ENCODE results near the gene STMN1. TPM values are rescaled to one million over a fixed set of nuclear protein-coding genes. Genes with fewer than 3 reads are reported as not detected.

Gene STMN1
- total RNA-seq, 4 donors from 2014 or later = 11.6 to 39.2 (median 17.0) TPM

DNA sequence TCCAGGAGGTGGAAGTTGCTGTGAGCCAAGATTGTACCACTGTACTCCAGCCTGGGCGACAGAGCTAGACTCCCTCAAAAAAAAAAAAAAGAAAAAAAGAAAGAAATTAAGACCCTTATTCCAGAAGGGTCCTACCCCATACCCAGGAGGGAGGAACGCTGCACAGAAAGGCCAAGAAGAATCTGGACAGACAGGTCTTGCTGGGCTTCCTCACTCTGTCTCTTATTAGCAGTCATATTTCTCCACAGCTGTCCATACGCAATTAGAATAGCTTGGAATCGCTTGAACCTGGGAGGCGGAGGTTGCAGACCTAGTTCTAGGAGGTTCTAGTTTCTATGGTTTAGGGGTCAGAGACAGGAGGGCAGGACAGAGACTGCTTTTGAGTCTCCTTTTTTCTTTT is 27.5 kb downstream of the STMN1 start:
- WGBS, 2 donors = 84 to 86% methylated on average over 5 of the region's 5 CpGs
- DNase-seq = no peak
- H3K4me3 ChIP-seq (replicated peaks in 1 of 3) = no peak overlapping the region
- no peak overlapping the region for H3K27ac ChIP-seq
- H3K9me3 ChIP-seq = no peaks in the 10 kb centered on the region
- no peaks in the 10 kb centered on the region for H3K27me3 ChIP-seq
- intact Hi-C loops (cut with DNase I) = no loop called here
- TF ChIP-seq, protein P1, sequence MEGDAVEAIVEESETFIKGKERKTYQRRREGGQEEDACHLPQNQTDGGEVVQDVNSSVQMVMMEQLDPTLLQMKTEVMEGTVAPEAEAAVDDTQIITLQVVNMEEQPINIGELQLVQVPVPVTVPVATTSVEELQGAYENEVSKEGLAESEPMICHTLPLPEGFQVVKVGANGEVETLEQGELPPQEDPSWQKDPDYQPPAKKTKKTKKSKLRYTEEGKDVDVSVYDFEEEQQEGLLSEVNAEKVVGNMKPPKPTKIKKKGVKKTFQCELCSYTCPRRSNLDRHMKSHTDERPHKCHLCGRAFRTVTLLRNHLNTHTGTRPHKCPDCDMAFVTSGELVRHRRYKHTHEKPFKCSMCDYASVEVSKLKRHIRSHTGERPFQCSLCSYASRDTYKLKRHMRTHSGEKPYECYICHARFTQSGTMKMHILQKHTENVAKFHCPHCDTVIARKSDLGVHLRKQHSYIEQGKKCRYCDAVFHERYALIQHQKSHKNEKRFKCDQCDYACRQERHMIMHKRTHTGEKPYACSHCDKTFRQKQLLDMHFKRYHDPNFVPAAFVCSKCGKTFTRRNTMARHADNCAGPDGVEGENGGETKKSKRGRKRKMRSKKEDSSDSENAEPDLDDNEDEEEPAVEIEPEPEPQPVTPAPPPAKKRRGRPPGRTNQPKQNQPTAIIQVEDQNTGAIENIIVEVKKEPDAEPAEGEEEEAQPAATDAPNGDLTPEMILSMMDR (IDR thresholded peaks at IDR 0.05) = no peak
- TF ChIP-seq POLR2A (IDR thresholded peaks at IDR 0.05) = no peak
- H3K36me3 ChIP-seq = no peaks in the 10 kb centered on the region
- H3K4me1 ChIP-seq = peaks cover 11 to 12% of the 10 kb centered on the region in 2 donors

DNA sequence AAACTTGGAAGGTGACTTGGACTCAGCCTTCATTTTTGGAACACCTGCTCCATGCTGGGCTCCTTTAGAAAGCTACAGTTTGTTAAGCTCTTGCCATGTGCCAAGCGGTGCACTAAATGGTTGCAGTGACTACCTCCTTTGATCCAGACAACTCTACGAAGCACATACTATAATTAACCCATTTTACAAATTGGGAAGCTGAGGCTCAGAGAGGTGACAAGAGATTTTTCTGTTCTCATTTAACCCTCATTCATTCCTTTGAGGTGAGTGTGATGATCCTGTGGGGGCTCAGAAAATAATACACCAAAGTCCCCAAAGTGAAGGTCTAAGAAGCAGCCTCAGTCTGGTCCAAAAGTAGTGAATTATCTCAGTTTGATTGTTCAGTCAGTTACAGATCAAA is 29.1 kb downstream of the STMN1 start:
- Histone ChIP-seq H3K36me3 (no peaks in the 10 kb centered on the region), H3K4me3 (replicated peaks in 1 of 3) (no peak overlapping the region), H3K27me3 (no peaks in the 10 kb centered on the region), H3K4me1 (peaks cover 12 to 20% of the 10 kb centered on the region in 2 donors), H3K9me3 (no peaks in the 10 kb centered on the region), H3K27ac (no peak overlapping the region)
- no peak for DNase-seq
- intact Hi-C loops (cut with DNase I) = no loop called here
- TF ChIP-seq POLR2A (IDR thresholded peaks at IDR 0.05) = no peak
- TF ChIP-seq, protein P1 (IDR thresholded peaks at IDR 0.05) = no peak
- 92 to 95% methylated on average over 2 of the region's 2 CpGs for WGBS, 2 donors

DNA sequence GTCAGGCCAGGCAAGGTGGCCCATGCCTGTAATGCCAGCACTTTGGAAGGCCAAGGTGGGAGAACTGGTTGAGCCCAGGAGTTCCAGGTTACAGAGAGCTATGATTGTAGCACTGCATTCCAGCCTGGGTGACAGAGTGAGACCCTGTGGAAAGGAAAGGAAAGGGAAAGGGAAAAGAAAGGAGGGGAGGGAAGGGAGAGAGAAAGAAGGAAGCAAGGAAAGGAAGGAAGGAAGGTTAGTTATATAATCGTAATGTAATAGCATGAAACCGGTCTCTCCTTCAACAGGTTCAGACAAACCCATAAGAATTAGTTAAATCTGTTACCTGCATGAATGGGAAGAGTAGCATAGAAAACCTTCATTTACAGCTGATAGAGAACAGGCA is 29.5 kb downstream of the STMN1 start:
- TF ChIP-seq POLR2A (IDR thresholded peaks at IDR 0.05) = no peak
- TF ChIP-seq, protein P1 (IDR thresholded peaks at IDR 0.05) = no peak
- peaks cover 15 to 25% of the 10 kb centered on the region in 2 donors for H3K4me1 ChIP-seq
- H3K9me3 ChIP-seq = no peaks in the 10 kb centered on the region
- no peaks in the 10 kb centered on the region for H3K36me3 ChIP-seq
- no peaks in the 10 kb centered on the region for H3K27me3 ChIP-seq
- WGBS, 2 donors = 81 to 82% methylated on average over 2 of the region's 2 CpGs
- intact Hi-C loops (cut with DNase I) = no loop called here
- no peak for DNase-seq
- no peak overlapping the region for H3K4me3 ChIP-seq (replicated peaks in 1 of 3)
- no peak overlapping the region for H3K27ac ChIP-seq

DNA sequence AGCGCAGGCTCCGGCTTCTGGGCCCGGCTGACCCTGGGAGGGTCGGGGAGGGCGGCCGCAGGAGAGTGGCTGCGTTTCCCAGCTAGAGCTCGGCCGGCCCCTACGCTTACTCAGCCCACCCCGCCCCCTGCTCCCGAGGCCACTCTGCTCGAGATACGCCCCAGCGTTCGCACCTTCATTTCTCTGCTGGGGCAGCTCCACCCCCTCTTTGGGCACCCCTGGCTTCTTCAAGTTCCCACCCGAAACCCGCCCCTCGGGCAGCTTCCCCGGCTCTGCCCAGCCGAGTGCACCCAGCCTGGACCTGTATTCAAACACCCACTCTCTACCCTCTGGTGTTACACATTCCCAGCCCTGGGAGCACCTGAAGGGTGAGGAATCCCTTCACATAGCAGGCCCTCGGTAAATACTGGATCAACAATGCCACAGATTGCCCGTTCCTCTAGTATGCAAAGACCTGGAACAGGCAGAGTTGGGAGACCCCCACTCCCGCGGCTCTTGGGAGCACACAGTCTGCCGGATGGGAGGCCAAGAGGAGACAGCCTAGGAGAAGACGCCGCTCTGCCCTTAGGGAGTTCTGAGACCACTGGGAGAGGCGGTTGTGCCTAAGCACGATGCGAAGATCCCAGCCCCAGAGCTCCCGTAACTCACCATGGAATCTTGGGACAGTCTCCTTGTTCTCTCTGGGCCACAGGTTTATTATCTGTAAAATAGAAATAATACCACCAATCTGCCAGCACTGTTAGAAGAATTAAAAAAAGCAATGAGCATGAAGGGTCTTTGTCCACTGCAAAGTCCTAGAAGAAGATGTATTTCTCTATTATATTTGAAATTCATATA is 30.1 kb downstream of the STMN1 start:
- H3K27ac ChIP-seq = peak overlapping the region; percentile 85 to 88 (median 86)
- peak overlapping the region in 2 of 3 donors; percentile 54 to 57 for H3K4me3 ChIP-seq (replicated peaks in 1 of 3)
- peak; percentile 70 to 84 for DNase-seq
- intact Hi-C loops (cut with DNase I) = no loop called here
- H3K4me1 ChIP-seq = peaks cover 17 to 31% of the 10 kb centered on the region in 2 donors
- TF ChIP-seq, protein P1 (IDR thresholded peaks at IDR 0.05) = no peak
- TF ChIP-seq POLR2A (IDR thresholded peaks at IDR 0.05) = no peak
- WGBS, 2 donors = 30 to 32% methylated on average over 22 to 24 of the region's 32 CpGs
- no peaks in the 10 kb centered on the region for H3K9me3 ChIP-seq
- H3K36me3 ChIP-seq = no peaks in the 10 kb centered on the region
- H3K27me3 ChIP-seq = no peaks in the 10 kb centered on the region

DNA sequence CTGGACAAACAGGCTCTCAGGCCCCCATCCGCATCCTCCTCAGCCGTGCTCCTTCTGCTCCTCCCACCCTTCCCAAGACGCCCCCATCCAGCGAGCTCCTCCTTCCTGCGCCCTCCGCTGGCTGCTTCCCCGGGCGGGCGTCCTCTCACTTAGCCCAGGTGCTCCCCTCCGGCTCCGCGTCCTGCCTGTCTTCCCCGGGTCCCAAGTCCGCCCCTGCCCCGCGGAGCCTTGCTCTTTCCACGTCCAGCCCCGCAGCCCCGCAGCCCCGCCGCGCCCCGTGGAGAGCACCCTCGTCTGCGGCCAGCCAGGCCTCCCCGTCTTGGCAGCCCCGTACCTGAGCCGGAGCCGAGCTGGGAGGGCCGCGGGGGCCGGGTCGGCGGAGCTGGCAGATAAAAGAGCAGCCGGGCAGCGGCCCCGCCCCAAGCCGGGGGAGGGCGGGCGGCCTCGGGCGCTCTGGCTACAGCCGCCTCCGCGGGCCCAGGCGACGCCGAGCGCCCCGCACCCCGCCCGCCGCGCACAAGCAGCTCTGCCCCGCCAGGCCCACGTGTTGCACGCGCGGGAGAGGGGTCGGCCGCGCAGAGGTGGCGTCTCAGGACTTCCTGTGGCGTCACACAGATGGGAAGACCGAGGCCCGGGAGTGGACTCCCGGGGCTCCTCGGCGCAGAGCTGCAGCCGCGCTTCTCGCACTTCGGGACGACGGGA is 30.9 kb downstream of the STMN1 start, which contains the start of gene PAQR7:
Gene PAQR7 (minus strand): TSS at position 555 of the 702 bp plus-strand sequence. CDS start 11,869 bp downstream, outside the sequence.
- 0 to 1% methylated on average over 34 to 37 of the region's 75 CpGs for WGBS, 2 donors
- peak in 1 of 2 donors; percentile 77 for TF ChIP-seq POLR2A (IDR thresholded peaks at IDR 0.05)
- TF ChIP-seq, protein P1 (IDR thresholded peaks at IDR 0.05) = no peak
- Histone ChIP-seq H3K9me3 (no peaks in the 10 kb centered on the region), H3K4me3 (replicated peaks in 1 of 3) (peak within 1 kb of the TSS; percentile 54 to 68 (median 57)), H3K36me3 (no peaks in the 10 kb centered on the region), H3K4me1 (peaks cover 17 to 32% of the 10 kb centered on the region in 2 donors), H3K27ac (peak within 1 kb of the TSS; percentile 85 to 88 (median 86)), H3K27me3 (no peaks in the 10 kb centered on the region)
- DNase-seq = peak; percentile 85 to 89
- intact Hi-C loops (cut with DNase I) = no loop called here
